ENCODE results near the gene SOX5.

- TF ChIP-seq CTCF (IDR thresholded peaks at IDR 0.05) (no peak), POLR2A (IDR thresholded peaks at IDR 0.05) (no peak)
Measured at GRCh38 chr12:23770202-23770938, 179.1 kb downstream of the SOX5 start.

All from right lobe of liver (tissue), 4 donors.